ENCODE measurements around the gene HES4.
"Not testable (repeated sequence)": the region's sequence is repeated elsewhere in the genome, so short reads cannot be mapped to it uniquely, and the experiment has no call there.

The HES4 gene

DNA sequence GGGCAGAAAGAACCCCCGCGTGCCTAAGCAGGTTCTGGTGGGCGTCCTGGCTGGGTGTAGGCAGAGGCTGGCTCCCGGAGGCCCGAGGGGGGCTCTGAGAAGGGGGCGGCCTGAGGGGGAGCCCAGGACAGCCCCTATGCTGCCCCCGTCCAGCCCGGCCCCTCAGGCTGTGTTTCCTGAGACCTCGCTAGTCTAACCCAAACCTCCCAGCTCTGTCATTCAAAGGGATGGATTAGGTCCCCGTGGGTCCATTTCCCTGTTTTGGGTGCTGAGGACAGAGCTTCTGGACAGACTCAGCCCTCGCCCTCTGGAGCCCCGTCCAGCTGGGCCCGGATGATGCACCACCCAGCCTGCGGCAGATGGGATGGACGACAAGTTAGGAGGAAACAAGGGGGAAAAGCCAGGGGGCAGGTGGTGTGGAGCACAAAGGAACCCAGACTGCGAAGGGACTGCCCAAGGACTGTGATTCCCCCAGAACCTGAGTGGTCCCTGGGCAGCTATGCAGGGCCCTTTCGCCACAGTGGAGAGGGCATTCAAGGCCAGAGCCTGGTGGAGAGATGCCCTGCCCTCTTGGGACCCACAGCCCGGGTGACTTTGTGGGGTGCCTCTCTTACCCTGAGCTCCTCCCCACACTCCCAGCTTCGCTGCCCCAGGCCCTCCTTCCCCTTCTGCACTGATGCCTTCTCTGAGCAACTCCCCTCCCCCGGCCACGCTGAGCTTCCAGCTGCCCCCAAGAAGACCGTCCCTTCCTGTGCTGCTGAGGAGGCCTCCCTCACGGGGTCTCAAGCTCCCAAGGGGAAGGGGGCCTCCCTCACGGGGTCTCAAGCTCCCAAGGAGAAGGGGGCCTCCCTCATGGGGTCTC, 2.8 kb downstream of the HES4 start:
- TF ChIP-seq, protein P1, sequence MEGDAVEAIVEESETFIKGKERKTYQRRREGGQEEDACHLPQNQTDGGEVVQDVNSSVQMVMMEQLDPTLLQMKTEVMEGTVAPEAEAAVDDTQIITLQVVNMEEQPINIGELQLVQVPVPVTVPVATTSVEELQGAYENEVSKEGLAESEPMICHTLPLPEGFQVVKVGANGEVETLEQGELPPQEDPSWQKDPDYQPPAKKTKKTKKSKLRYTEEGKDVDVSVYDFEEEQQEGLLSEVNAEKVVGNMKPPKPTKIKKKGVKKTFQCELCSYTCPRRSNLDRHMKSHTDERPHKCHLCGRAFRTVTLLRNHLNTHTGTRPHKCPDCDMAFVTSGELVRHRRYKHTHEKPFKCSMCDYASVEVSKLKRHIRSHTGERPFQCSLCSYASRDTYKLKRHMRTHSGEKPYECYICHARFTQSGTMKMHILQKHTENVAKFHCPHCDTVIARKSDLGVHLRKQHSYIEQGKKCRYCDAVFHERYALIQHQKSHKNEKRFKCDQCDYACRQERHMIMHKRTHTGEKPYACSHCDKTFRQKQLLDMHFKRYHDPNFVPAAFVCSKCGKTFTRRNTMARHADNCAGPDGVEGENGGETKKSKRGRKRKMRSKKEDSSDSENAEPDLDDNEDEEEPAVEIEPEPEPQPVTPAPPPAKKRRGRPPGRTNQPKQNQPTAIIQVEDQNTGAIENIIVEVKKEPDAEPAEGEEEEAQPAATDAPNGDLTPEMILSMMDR (IDR thresholded peaks at IDR 0.05; ENCODE audit: low read depth, low read length): no peak
- DNase-seq (ENCODE audit: low read depth in 2 of 2): no peak
- no peak overlapping the region for H3K4me3 ChIP-seq (replicated peaks in 1 of 2; ENCODE audit: low read depth in 2 of 2, low read length in 2 of 2)

DNA sequence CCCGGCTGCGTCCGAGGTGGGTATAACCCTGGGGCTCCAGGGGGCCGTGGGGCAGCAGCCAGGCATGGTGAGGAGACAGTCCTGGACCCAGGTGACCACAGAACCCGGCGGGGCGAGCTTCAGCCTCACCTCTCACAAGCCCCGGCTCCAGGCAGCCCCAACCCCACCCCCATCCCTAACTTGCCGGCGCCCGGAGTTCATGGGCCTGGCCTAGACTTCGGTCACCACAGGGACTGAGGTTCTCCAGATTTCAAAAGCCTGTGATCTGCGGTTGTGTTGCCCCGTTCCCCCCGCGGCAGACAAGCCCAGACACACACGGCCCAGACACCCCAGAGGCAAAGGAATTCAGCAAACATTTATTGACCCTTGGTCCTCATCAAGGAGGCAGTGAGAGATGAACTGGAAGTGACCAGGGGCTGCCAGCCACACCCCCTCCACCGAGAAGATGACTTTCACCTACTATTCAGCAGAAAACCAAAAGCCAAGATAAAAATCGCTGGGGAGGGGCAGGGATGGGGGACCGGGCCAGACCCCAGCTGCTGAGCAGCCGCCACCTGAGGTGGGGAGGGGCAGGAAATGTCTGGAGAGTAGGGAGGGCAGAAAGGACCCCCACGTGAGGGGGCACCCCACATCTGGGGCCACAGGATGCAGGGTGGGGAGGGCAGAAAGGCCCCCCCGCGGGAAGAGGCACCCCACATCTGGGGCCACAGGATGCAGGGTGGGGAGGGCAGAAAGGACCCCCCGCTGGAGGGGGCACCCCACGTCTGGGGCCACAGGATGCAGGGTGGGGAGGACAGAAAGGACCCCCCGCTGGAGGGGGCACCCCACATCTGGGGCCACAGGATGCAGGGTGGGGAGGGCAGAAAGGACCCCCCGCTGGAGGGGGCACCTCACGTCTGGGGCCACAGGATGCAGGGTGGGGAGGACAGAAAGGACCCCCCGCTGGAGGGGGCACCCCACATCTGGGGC, 3.9 kb downstream of the HES4 start:
- H3K4me3 ChIP-seq (replicated peaks in 1 of 2; ENCODE audit: low read depth in 2 of 2, low read length in 2 of 2): no peak overlapping the region
- TF ChIP-seq, protein P1 (IDR thresholded peaks at IDR 0.05; ENCODE audit: low read depth, low read length): no peak
- DNase-seq (ENCODE audit: low read depth in 2 of 2): no peak

GRCh38 chr1:994546-994945, 5.4 kb downstream of the HES4 start:
- DNase-seq (ENCODE audit: low read depth in 2 of 2); H3K4me3 ChIP-seq (replicated peaks in 1 of 2; ENCODE audit: low read depth in 2 of 2, low read length in 2 of 2): not testable (repeated sequence)

DNA sequence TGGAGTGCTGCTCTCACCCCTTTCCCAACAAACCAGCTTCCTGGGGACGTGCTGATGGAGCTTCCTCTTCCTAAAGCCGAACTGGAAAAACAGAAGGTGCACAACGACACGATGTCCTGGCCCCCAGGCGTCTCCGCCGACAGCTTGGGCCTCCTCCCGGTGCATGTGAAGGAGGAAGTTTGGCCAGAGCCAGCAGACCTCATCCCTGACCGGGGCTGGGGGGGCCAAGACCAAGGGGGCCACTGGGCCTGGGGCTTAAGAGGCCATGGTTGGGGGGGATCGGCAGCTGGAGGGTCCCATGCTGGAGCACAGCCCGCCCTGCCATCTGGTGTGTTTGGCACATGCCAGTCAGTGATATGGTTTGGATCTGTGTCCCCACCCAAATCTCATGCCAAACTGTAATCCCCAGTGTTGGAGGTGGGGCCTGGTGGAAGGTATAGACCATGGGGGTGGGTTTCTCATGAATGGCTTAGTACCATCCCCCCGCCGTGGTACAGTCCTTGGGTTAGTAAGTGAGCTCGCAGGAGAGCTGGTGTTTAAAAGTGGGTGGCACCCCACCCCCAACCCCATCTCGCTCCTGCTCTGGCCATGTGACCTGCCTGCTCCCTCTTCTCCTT, 6.4 kb downstream of the HES4 start:
- H3K4me3 ChIP-seq (replicated peaks in 1 of 2; ENCODE audit: low read depth in 2 of 2, low read length in 2 of 2): no peak overlapping the region
- TF ChIP-seq, protein P1 (IDR thresholded peaks at IDR 0.05; ENCODE audit: low read depth, low read length): no peak
- DNase-seq (ENCODE audit: low read depth in 2 of 2): no peak

DNA sequence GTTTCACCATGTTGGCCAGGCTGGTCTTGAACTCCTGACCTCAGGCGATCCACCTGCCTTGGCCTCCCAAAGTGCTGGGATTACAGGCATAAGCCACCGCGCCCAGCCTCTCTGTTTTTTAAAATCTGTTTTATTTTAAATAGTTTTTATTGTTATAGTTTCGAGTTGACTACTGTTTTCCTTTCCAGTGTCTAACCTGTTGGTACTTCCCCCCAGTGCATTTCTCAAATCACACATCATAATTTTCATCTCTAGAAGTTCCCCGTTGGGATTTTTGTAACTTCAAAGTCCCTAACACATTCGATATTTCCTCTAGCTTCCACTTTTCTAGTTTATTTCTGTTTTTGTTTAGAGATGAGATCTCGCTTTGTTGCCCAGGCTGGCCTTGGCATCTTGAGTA, 7.5 kb downstream of the HES4 start:
- no peak overlapping the region for H3K4me3 ChIP-seq (replicated peaks in 1 of 2; ENCODE audit: low read depth in 2 of 2, low read length in 2 of 2)
- no peak for DNase-seq (ENCODE audit: low read depth in 2 of 2)
- TF ChIP-seq, protein P1 (IDR thresholded peaks at IDR 0.05; ENCODE audit: low read depth, low read length): no peak

DNA sequence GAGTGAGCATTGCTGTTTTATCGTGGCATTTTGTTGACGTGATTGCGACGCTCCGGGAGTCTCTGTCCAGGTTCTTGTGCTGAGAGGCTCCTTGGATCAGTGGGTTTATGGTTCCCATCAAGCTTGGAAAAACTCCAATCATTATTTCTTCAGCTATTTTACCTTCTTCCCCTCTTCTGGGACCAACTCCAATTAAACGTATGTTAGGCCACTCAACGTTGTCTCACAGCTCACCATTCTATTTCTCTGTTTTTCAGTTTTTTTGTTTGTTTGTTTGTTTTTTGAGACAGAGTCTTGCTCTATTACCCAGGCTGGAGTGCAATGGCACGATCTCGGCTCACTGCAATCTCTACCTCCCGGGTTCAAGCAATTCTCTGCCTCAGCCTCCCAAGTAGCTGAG, 8.0 kb downstream of the HES4 start:
- TF ChIP-seq, protein P1 (IDR thresholded peaks at IDR 0.05; ENCODE audit: low read depth, low read length): no peak
- no peak for DNase-seq (ENCODE audit: low read depth in 2 of 2)
- H3K4me3 ChIP-seq (replicated peaks in 1 of 2; ENCODE audit: low read depth in 2 of 2, low read length in 2 of 2): no peak overlapping the region

DNA sequence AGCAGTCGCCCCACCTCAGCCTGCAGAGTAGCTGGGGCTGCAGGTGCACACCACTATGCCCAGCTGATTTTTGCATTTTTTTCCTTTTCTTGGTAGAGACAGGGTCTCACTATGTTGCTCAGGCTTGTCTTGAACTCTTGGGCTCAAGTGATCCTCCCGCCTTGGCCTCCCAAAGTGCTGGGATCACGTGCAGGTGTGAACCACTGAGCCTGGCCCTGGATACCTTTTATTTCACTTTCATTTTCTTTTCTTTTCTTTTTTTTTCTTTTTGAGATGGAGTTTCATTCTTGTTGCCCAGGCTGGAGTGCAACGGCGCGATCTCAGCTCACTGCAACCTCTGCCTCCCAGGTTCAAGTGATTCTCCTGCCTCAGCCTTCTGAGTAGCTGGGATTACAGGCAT, 8.6 kb downstream of the HES4 start:
- H3K4me3 ChIP-seq (replicated peaks in 1 of 2; ENCODE audit: low read depth in 2 of 2, low read length in 2 of 2); DNase-seq (ENCODE audit: low read depth in 2 of 2): not testable (repeated sequence)

- DNase-seq (ENCODE audit: low read depth in 2 of 2); H3K4me3 ChIP-seq (replicated peaks in 1 of 2; ENCODE audit: low read depth in 2 of 2, low read length in 2 of 2): not testable (repeated sequence)
Measured at GRCh38 chr1:988061-988460, 11.8 kb downstream of the HES4 start.
